ENCODE data around the gene LRBA.

LRBA gene

GRCh38 chr4:150243932-150244331 lies 771.2 kb downstream of the LRBA start:
- Histone ChIP-seq H3K9me2 (ENCODE audit: low read depth, low read length) (no peaks in the 10 kb centered on the region), H3K4me1 (ENCODE audit: insufficient read depth, low read length, severe bottlenecking) (no peaks in the 10 kb centered on the region), H3K4me3 (ENCODE audit: low read depth, low read length, poor library complexity, severe bottlenecking) (no peak overlapping the region), H3K9me3 (ENCODE audit: low read length) (no peaks in the 10 kb centered on the region), H3K9ac (ENCODE audit: low read length) (no peak overlapping the region), H3K36me3 (ENCODE audit: insufficient read depth, low read length) (no peaks in the 10 kb centered on the region), H3F3A (ENCODE audit: insufficient read depth, low read length) (no peaks in the 10 kb centered on the region), H4K20me1 (ENCODE audit: insufficient read depth, low read length) (no peaks in the 10 kb centered on the region), H3K27ac (ENCODE audit: low read depth, low read length, poor library complexity, severe bottlenecking) (no peak overlapping the region), H3K4me2 (ENCODE audit: low read length) (no peak overlapping the region), H3K79me2 (ENCODE audit: insufficient read depth, low read length) (no peaks in the 10 kb centered on the region), H2AFZ (ENCODE audit: low read length) (no peak overlapping the region), H3K27me3 (ENCODE audit: insufficient read depth, low read length) (peaks cover 3% of the 10 kb centered on the region; the same call in 1 of the 2 replicates)
- TF ChIP-seq CTCF (IDR thresholded peaks at IDR 0.05; ENCODE audit: low read length): no peak

DNA sequence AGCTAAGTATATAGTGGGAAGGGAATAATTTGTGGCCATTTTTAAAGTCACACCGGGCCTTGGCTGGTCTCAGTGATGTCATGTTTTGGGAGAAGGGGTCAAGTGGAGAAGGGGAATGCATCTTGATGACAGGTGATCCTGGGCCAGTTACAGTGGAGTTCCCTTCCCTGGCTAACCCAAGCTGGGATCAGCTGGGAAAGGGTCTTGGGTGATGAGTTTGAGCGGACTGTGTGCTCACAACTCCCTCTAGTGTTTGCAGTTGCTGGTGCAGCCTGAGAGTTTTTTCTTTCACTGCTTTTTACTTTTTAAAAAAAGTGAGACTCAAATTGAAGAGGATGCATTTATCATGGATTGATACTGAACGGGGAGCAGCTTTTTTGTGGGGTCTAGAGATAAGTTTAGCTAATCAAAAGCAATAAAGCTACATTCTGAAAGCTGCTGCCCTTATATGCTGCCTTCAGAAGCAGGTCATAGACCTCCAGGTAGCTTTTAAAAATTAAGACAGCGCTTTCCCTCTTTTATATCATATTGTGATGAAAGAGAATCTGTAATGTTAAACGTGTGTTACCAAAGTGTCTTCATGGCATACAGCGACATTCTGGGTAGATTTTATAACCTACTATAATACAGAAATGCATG lies 772.1 kb downstream of the LRBA start:
- Histone ChIP-seq H4K20me1 (ENCODE audit: insufficient read depth, low read length) (no peaks in the 10 kb centered on the region), H3K79me2 (ENCODE audit: insufficient read depth, low read length) (no peaks in the 10 kb centered on the region), H2AFZ (ENCODE audit: low read length) (no peak overlapping the region), H3K27ac (ENCODE audit: low read depth, low read length, poor library complexity, severe bottlenecking) (no peak overlapping the region), H3K4me3 (ENCODE audit: low read depth, low read length, poor library complexity, severe bottlenecking) (no peak overlapping the region), H3K9me2 (ENCODE audit: low read depth, low read length) (no peaks in the 10 kb centered on the region), H3K9me3 (ENCODE audit: low read length) (no peaks in the 10 kb centered on the region), H3K4me2 (ENCODE audit: low read length) (no peak overlapping the region), H3K27me3 (ENCODE audit: insufficient read depth, low read length) (peaks cover 3% of the 10 kb centered on the region; the same call in 1 of the 2 replicates), H3K4me1 (ENCODE audit: insufficient read depth, low read length, severe bottlenecking) (no peaks in the 10 kb centered on the region), H3K36me3 (ENCODE audit: insufficient read depth, low read length) (no peaks in the 10 kb centered on the region), H3F3A (ENCODE audit: insufficient read depth, low read length) (no peaks in the 10 kb centered on the region), H3K9ac (ENCODE audit: low read length) (no peak overlapping the region)
- TF ChIP-seq CTCF (IDR thresholded peaks at IDR 0.05; ENCODE audit: low read length) (peak; percentile 88), EZH2 (IDR thresholded peaks at IDR 0.05; ENCODE audit: borderline replicate concordance, low read length) (no peak)

GRCh38 chr4:150240011-150240410 lies 775.1 kb downstream of the LRBA start:
- Histone ChIP-seq H3F3A (ENCODE audit: insufficient read depth, low read length) (no peaks in the 10 kb centered on the region), H2AFZ (ENCODE audit: low read length) (no peak overlapping the region), H3K4me2 (ENCODE audit: low read length) (no peak overlapping the region), H4K20me1 (ENCODE audit: insufficient read depth, low read length) (no peaks in the 10 kb centered on the region), H3K9ac (ENCODE audit: low read length) (no peak overlapping the region), H3K4me1 (ENCODE audit: insufficient read depth, low read length, severe bottlenecking) (no peaks in the 10 kb centered on the region), H3K27me3 (ENCODE audit: insufficient read depth, low read length) (peaks cover 3% of the 10 kb centered on the region; the same call in 1 of the 2 replicates), H3K4me3 (ENCODE audit: low read depth, low read length, poor library complexity, severe bottlenecking) (no peak overlapping the region), H3K79me2 (ENCODE audit: insufficient read depth, low read length) (no peaks in the 10 kb centered on the region), H3K27ac (ENCODE audit: low read depth, low read length, poor library complexity, severe bottlenecking) (no peak overlapping the region), H3K9me2 (ENCODE audit: low read depth, low read length) (no peaks in the 10 kb centered on the region), H3K36me3 (ENCODE audit: insufficient read depth, low read length) (no peaks in the 10 kb centered on the region), H3K9me3 (ENCODE audit: low read length) (no peaks in the 10 kb centered on the region)
- TF ChIP-seq CTCF (IDR thresholded peaks at IDR 0.05; ENCODE audit: low read length) (no peak), EZH2 (IDR thresholded peaks at IDR 0.05; ENCODE audit: borderline replicate concordance, low read length) (no peak)

All from OCI-LY1 (cell line).